ENCODE results near the gene DDX10. TPM values are rescaled to one million over a fixed set of nuclear protein-coding genes. Genes with fewer than 3 reads are reported as not detected.

DDX10 gene
- total and polyA plus RNA-seq, 9 of the 15 experiments (the other 6 are each of a cell fraction or from before 2014, with no cell fraction given): 33.9 to 94.6 (median 50.7) TPM

GRCh38 chr11:108933630-108934029 lies 268.8 kb downstream of the DDX10 start:
- 50% methylated on average over 2 of the region's 2 CpGs for WGBS (ENCODE audit: insufficient coverage, low coverage, missing lambda C conversion rate)
- no peak overlapping the region for H3K9ac ChIP-seq (ENCODE audit: insufficient read depth in 1 of 2, low read depth in 2 of 2, low read length in 2 of 2)
- H3K27me3 ChIP-seq (ENCODE audit: control insufficient read depth in 2 of 2, insufficient read depth in 2 of 2, low read length in 2 of 2): no peaks in the 10 kb centered on the region
- peak; percentile 44 for FAIRE-seq
- H3K4me3 ChIP-seq: no peak overlapping the region
- no peak overlapping the region for H2AFZ ChIP-seq (ENCODE audit: low read depth, low read length)
- POLR2A ChIA-PET: no interaction called here
- CTCF ChIA-PET (ENCODE audit: low intra/inter-chr PET ratio): no interaction called here
- TF ChIP-seq JUND (IDR thresholded peaks at IDR 0.05; ENCODE audit: borderline replicate concordance, low read depth, low read length) (peak; percentile 35; the same call in 1 of the 2 replicates), JUND (tag; IDR thresholded peaks at IDR 0.05; ENCODE audit: borderline replicate concordance, low read depth, low read length) (no peak), ZBTB12 (CRISPR knock-in tag; IDR thresholded peaks at IDR 0.05) (no peak), ARID1B (IDR thresholded peaks at IDR 0.05) (peak; percentile 45; the same call in 1 of the 2 replicates), CBFA2T3 (IDR thresholded peaks at IDR 0.05) (peak; percentile 23; the same call in 1 of the 2 replicates), FOSL1 (tag; conservative IDR thresholded peaks at IDR 0.05) (peak; percentile 86), KDM5B (IDR thresholded peaks at IDR 0.05; ENCODE audit: insufficient replicate concordance, low read depth, low read length) (no peak), TEAD4 (IDR thresholded peaks at IDR 0.05; ENCODE audit: low read length) (peak; percentile 29; the same call in 1 of the 2 replicates), TEAD4 (CRISPR knock-in tag; IDR thresholded peaks at IDR 0.05; ENCODE audit: borderline replicate concordance) (no peak)
- TF ChIP-seq, protein P1, sequence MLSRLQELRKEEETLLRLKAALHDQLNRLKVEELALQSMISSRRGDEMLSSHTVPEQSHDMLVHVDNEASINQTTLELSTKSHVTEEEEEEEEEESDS (CRISPR knock-in tag; IDR thresholded peaks at IDR 0.05): no peak
- intact Hi-C loops (cut with micrococcal nuclease) (no loop called here), in situ Hi-C loops (cut with MboI) (no loop called here)
- no peaks in the 10 kb centered on the region for H3K9me3 ChIP-seq (replicated peaks; ENCODE audit: control insufficient read depth, insufficient read depth, low read depth, low read length)
- H4K20me1 ChIP-seq (replicated peaks; ENCODE audit: control insufficient read depth, insufficient read depth, low read length): no peaks in the 10 kb centered on the region
- H3K9me1 ChIP-seq (ENCODE audit: control insufficient read depth, insufficient read depth, low read length): no peaks in the 10 kb centered on the region
- H3K4me1 ChIP-seq (replicated peaks in 1 of 2; ENCODE audit: control insufficient read depth in 2 of 2, insufficient read depth in 2 of 2, low read length in 2 of 2): peaks cover 0 to 3% of the 10 kb centered on the region in 2 experiments; a peak in 1 of 5 replicates
- peak; percentile 59 for ATAC-seq
- no TSS peak for BruUV-seq (replicated peaks)
- DNase-seq (ENCODE audit: extremely low read depth in 1 of 4, low spot score in 3 of 4): peak in 2 of 4 experiments; percentile 12 to 17
- H3K27ac ChIP-seq (ENCODE audit: extremely low read depth, low read depth, low read length): no peak overlapping the region
- no peaks in the 10 kb centered on the region for H3K79me2 ChIP-seq (ENCODE audit: control insufficient read depth, insufficient read depth, low read length)
- H3K36me3 ChIP-seq (ENCODE audit: control insufficient read depth, insufficient read depth, low read length): no peaks in the 10 kb centered on the region
- no peak overlapping the region for H3K4me2 ChIP-seq (ENCODE audit: insufficient read depth, low read length)
